Measurements from ENCODE around the gene SAXO2.

DNA sequence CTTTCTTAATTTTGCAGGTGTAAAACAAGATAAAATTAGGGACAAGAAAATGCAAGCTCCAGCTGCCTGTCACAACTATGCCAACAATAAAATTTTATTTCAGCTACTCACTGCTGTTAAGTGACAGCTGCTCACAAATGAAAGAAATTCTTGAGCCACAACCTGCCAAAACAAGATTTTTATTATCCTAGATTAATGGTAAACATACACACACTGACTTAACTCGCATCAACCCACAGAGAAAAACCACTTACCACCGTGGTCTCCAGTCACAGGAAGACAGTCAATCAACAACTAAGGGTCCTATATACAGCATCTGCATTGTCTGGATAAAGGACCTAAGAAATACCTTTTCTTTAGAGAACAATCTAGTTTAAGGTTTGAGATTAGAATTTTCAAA is 31.4 kb upstream of the SAXO2 start:
- TF ChIP-seq EZH2 (IDR thresholded peaks at IDR 0.05; ENCODE audit: borderline replicate concordance, insufficient read depth, low read depth, low read length, poor library complexity, severe bottlenecking): no peak
- TF ChIP-seq, protein P1, sequence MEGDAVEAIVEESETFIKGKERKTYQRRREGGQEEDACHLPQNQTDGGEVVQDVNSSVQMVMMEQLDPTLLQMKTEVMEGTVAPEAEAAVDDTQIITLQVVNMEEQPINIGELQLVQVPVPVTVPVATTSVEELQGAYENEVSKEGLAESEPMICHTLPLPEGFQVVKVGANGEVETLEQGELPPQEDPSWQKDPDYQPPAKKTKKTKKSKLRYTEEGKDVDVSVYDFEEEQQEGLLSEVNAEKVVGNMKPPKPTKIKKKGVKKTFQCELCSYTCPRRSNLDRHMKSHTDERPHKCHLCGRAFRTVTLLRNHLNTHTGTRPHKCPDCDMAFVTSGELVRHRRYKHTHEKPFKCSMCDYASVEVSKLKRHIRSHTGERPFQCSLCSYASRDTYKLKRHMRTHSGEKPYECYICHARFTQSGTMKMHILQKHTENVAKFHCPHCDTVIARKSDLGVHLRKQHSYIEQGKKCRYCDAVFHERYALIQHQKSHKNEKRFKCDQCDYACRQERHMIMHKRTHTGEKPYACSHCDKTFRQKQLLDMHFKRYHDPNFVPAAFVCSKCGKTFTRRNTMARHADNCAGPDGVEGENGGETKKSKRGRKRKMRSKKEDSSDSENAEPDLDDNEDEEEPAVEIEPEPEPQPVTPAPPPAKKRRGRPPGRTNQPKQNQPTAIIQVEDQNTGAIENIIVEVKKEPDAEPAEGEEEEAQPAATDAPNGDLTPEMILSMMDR (IDR thresholded peaks at IDR 0.05): no peak
